WI38 (cell line): ENCODE data around the gene HMX3.

Source experiments
- H3K4me3 ChIP-seq: 2 replicates; pipeline ENCODE4 v1.5.1; 2011; ENCODE audit warnings: low read depth, mild to moderate bottlenecking, control low read depth, low read length
- TF ChIP-seq, protein P1 (sequence below): IDR thresholded peaks from 2 replicates; pipeline ENCODE4 v1.5.1; 2012; ENCODE audit warnings: low read depth, mild to moderate bottlenecking, control low read depth, low read length

The HMX3 gene

DNA sequence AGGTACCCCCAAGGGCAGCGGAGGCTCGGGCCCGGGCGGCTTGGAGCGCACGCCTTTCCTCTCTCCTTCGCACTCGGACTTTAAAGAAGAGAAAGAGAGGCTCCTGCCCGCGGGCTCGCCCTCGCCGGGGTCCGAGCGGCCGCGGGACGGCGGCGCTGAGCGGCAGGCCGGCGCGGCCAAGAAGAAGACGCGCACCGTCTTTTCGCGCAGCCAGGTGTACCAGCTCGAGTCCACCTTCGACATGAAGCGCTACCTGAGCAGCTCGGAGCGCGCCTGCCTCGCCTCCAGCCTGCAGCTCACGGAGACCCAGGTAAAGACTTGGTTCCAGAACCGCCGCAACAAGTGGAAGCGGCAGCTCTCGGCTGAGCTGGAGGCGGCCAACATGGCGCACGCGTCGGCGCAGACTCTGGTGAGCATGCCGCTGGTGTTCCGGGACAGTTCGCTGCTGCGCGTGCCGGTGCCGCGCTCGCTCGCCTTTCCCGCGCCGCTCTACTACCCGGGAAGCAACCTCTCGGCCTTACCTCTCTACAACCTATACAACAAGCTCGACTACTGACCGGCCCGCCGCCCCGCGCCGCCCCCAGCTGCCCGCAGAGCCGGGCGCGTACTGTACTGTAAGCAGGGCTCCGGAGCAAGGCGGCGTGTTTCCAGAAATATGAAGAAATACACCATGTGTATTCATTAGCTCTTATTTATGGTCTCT is 13.9 kb downstream of the HMX3 start:
- H3K4me3 ChIP-seq = peak overlapping the region; percentile 36
- TF ChIP-seq, protein P1, sequence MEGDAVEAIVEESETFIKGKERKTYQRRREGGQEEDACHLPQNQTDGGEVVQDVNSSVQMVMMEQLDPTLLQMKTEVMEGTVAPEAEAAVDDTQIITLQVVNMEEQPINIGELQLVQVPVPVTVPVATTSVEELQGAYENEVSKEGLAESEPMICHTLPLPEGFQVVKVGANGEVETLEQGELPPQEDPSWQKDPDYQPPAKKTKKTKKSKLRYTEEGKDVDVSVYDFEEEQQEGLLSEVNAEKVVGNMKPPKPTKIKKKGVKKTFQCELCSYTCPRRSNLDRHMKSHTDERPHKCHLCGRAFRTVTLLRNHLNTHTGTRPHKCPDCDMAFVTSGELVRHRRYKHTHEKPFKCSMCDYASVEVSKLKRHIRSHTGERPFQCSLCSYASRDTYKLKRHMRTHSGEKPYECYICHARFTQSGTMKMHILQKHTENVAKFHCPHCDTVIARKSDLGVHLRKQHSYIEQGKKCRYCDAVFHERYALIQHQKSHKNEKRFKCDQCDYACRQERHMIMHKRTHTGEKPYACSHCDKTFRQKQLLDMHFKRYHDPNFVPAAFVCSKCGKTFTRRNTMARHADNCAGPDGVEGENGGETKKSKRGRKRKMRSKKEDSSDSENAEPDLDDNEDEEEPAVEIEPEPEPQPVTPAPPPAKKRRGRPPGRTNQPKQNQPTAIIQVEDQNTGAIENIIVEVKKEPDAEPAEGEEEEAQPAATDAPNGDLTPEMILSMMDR = no peak

DNA sequence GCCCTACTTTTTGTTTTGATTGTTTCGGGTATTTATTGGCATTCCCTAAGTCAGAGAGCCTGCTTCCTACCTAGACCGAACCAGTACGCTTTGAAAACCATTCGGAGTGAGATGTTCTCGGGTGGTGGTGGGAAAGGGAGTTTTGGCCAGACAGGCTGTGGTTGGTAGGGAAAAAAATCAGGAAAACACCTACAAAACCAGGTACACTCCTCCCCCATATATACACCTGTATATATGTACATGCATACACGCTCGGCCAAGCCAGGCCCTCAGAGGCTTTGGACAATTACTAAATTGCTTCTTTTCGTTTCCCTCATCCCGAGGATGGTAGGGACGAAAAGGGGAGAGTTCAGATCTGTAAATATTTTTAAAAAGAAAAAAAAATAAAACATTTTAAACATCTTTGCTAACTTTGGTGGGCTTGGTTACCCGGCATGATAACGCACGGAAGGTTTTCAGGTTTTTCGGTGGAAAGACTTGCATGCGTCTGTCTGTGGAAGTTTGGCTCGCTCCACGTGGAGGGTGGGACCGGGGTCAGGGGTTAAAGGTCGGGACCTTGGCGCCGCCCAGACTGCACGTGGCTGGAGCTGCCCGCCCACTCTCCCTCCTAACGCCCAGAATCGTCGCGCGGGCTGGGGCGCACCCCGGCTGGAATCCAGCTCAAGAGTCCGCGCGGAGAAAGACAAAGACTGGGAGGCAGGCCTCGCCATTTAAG is 14.7 kb downstream of the HMX3 start:
- TF ChIP-seq, protein P1 = no peak
- no peak overlapping the region for H3K4me3 ChIP-seq

DNA sequence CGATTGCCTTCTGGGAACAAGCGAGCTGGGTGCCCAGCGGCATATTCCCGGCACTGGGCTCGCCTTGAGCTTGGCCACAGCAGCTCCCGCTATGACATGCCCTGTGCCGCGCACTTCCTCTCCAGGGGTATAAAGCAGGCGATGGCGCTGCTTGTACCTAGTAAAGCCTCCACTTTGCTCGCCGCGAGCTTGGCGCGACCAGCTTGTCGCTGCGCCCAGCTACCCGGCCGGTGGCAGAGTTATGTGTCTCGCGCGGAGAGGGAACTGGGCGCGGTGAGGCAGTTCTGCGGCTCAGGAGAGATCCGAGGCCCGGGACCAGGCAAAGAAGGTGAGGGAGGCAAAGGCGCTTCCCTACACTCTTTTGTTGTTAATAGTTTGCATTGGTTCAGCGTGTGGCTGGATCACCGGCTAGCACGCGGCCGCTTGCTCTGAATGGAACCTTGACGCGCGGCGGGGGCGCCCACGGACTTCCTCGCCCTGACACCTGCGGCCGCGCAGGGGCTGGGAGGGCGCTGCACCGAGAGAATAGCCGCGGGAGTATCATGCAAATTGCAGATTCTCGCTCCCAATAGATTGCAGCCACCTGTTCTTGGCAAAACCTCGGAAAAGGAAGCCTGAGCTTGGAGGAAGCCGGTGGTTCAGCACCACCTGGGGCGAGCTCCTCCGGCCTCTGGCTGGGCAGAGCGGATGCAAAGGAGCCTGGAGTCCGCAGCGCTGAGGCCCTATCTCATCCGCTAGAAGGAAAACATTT is 15.4 kb downstream of the HMX3 start:
- H3K4me3 ChIP-seq = no peak overlapping the region
- TF ChIP-seq, protein P1 = no peak

DNA sequence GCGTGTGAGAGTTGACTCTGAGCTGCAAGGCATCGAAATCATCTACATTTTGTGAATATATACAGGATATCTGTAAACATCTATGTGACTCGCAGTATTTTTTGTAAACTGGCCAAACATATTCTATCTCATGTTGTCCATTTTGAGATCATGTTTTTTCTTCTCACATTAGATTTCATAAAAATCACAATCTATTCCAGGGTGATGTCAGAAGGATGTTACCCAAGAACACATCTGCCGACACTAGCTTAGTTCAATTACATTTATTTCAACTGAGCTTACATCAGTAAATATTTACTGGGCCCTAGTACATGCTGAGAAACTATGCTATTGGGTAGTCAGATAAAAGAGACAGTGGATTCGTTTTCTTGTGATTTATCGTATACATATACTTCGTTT is 16.0 kb downstream of the HMX3 start:
- H3K4me3 ChIP-seq = no peak overlapping the region

DNA sequence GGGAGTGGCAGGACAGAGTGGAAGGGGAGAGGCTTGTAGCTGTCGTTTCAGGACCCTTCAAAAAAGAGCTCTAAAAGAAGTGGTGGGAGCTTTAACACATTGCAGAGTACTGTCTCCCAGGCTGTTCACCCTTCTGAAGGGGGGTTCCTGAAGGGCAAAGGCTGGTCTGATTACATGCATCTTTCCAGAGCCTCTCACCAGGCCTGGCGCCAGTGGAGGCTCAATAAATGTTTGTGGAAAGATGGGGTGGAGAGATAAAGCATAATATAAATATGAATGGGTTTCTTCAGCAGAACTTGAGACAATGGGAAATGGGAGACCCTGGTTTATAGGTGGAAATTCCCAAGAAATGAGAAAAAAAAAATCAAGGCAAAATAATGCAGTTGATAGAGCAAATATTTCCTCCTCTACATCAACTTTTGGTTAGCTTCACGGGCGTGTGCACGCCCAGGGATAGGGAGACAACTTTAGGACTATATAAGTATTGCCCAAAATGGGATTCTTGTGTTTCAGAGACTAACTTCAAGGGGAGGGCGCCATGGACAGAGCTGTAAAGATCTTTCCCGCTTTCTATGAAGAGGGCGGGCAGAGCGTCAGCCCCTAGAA is 17.8 kb downstream of the HMX3 start:
- no peak overlapping the region for H3K4me3 ChIP-seq
- TF ChIP-seq, protein P1 = no peak

More for the DNA sequence above, 16.0 kb downstream of the HMX3 start:
- TF ChIP-seq, protein P1 = no peak

DNA sequence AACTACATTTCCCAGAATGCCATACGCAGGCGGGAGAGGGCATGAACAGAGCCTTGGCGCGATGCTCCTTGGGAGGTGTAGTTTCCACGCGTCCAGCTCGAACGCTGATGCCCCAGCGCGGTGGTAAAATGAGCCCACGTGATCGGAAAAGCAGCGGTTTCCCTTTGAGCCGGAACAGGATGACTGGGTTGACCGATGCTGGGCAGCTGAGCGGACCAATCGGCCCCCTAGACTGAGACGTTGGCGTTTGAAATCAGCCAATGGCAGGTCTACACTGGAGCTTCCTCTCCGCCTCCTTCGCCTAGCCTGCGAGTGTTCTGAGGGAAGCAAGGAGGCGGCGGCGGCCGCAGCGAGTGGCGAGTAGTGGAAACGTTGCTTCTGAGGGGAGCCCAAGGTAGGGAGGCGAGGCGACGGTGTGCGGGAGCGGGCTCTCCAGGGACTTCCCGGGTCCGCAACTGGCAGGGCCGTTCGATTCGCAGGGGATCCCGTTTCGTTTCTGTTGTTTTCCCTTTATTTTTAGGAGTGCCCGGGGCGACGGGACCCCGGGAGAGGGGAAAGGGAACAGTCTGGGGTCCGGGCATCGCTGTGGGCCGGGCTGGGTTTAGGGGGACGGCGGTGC is 18.4 kb downstream of the HMX3 start, which contains the start of gene BUB3:
Gene BUB3, plus strand, starts transcription at position 311 of the 619 bp plus-strand sequence. CDS start 516 bp downstream, outside the sequence.
- TF ChIP-seq, protein P1 = no peak
- peak within 1 kb of the TSS; percentile 95 for H3K4me3 ChIP-seq
